IMR-90 (cell line): ENCODE measurements around the gene OLFML1. TPM values are rescaled to one million over a fixed set of nuclear protein-coding genes. Genes with fewer than 3 reads are reported as not detected.

ENCODE experiments used
- ATAC-seq: fragments of 200-7000 bp; cut with Tn5 transposase; 2 replicates; pipeline ENCODE4 v1.9.1; 2020; ENCODE audit warnings: low read depth, mild to moderate bottlenecking, moderate library complexity
- BruUV-seq: library from RNA; stranded (reverse); fragments of 400-500 nt; replicated peaks from 2 replicates; lab custom pipeline; 2021; lab: Mats Ljungman, UMichigan
- CTCF ChIA-PET: fragments of 300-600 bp; formaldehyde crosslinking; extraction: SDS; loops from one replicate; lab custom pipeline; 2021; ENCODE audit warnings: antibody characterized with exemption; lab: Yijun Ruan, JAX
- POLR2A ChIA-PET: fragments of 300-600 bp; sonication (Branson Sonifier 250); formaldehyde crosslinking; loops from one replicate; lab custom pipeline; 2022; ENCODE audit warnings: antibody characterized with exemption; ENCODE audit not compliant: unreplicated experiment; lab: Charles Lee
- DNase-seq: peaks from one replicate; pipeline ENCODE4 v3.0.0; 2013
- H2AFZ ChIP-seq: replicated peaks from 2 replicates; pipeline ENCODE3; 2013; ENCODE audit warnings: low read length, mild to moderate bottlenecking; ENCODE audit not compliant: poor library complexity
- H2AK5ac ChIP-seq: 2 replicates; pipeline ENCODE4 v1.6.1; 2013; ENCODE audit warnings: low read depth, low read length, inconsistent platforms
- H2AK9ac ChIP-seq: replicated peaks from 2 replicates; pipeline ENCODE3; 2013; ENCODE audit warnings: mild to moderate bottlenecking, low read depth, low read length, moderate library complexity; ENCODE audit not compliant: poor library complexity
- H2BK120ac ChIP-seq: 2 replicates; pipeline ENCODE4 v1.6.1; 2013; ENCODE audit warnings: low read depth, low read length, inconsistent platforms
- H2BK15ac ChIP-seq: 3 replicates; pipeline ENCODE4 v1.6.1; 2013; ENCODE audit warnings: low read depth, low read length, inconsistent platforms
- H2BK20ac ChIP-seq: 2 replicates; pipeline ENCODE4 v1.6.1; 2013; ENCODE audit warnings: low read depth, mild to moderate bottlenecking, inconsistent platforms, low read length, moderate library complexity
- H2BK5ac ChIP-seq: 2 replicates; pipeline ENCODE4 v1.6.1; 2013; ENCODE audit warnings: mild to moderate bottlenecking, low read depth, low read length, inconsistent platforms; ENCODE audit not compliant: poor library complexity, severe bottlenecking
- H3K14ac ChIP-seq: replicated peaks from 2 replicates; pipeline ENCODE4 v1.6.1; 2013; ENCODE audit warnings: low read depth, low read length, inconsistent platforms
- H3K18ac ChIP-seq: 2 replicates; pipeline ENCODE4 v1.6.1; 2013; ENCODE audit warnings: low read depth, low read length, control low read depth
- H3K23ac ChIP-seq: 2 replicates; pipeline ENCODE4 v1.6.1; 2013; ENCODE audit warnings: low read depth, low read length, inconsistent platforms
- H3K27ac ChIP-seq: 2 replicates; pipeline ENCODE4 v1.5.1; 2013; ENCODE audit warnings: mild to moderate bottlenecking, control low read depth, low read length; ENCODE audit not compliant: insufficient read depth
- H3K27me3 ChIP-seq: 2 replicates; pipeline ENCODE4 v1.6.1; 2013; ENCODE audit warnings: low read length; ENCODE audit not compliant: control insufficient read depth, insufficient read depth
- H3K36me3 ChIP-seq: 2 replicates; pipeline ENCODE4 v1.6.1; 2013; ENCODE audit warnings: low read length, mixed read lengths; ENCODE audit not compliant: control insufficient read depth, insufficient read depth
- H3K4ac ChIP-seq: 2 replicates; pipeline ENCODE4 v1.6.1; 2013; ENCODE audit warnings: low read depth, low read length, inconsistent platforms
- H3K4me1 ChIP-seq: 2 replicates; pipeline ENCODE4 v1.6.1; 2013; ENCODE audit warnings: low read length, mixed read lengths; ENCODE audit not compliant: control insufficient read depth, insufficient read depth
- H3K4me2 ChIP-seq: 2 replicates; pipeline ENCODE4 v1.6.1; 2013; ENCODE audit warnings: low read depth, mild to moderate bottlenecking, control low read depth, low read length, moderate library complexity
- H3K4me3 ChIP-seq: 2 replicates; pipeline ENCODE4 v1.5.1; 2013; ENCODE audit warnings: low read depth, mild to moderate bottlenecking, control low read depth, low read length, moderate library complexity; ENCODE audit not compliant: insufficient read depth
- H3K56ac ChIP-seq: 2 replicates; pipeline ENCODE4 v1.6.1; 2013; ENCODE audit warnings: low read length, inconsistent platforms; ENCODE audit not compliant: insufficient read depth; ENCODE audit errors: extremely low read depth
- H3K79me1 ChIP-seq, 2 experiments: 2 replicates each; pipeline ENCODE4 v1.6.1; 2013; ENCODE audit warnings: low read length in 2 of 2, inconsistent platforms in 1 of 2, low read depth in 1 of 2
- H3K9ac ChIP-seq: 2 replicates; pipeline ENCODE4 v1.6.1; 2013; ENCODE audit warnings: low read depth, low read length, control low read depth
- H3K9me1 ChIP-seq: 2 replicates; pipeline ENCODE4 v1.6.1; 2013; ENCODE audit warnings: low read length, inconsistent platforms; ENCODE audit not compliant: insufficient read depth
- H3K9me3 ChIP-seq: 2 replicates; pipeline ENCODE4 v1.6.1; 2013; ENCODE audit warnings: low read length; ENCODE audit not compliant: control insufficient read depth, insufficient read depth
- H4K20me1 ChIP-seq: 2 replicates; pipeline ENCODE4 v1.6.1; 2013; ENCODE audit warnings: low read length, inconsistent platforms; ENCODE audit not compliant: insufficient read depth
- H4K5ac ChIP-seq: 2 replicates; pipeline ENCODE4 v1.6.1; 2013; ENCODE audit warnings: mild to moderate bottlenecking, low read depth, low read length, control low read depth
- H4K8ac ChIP-seq, 2 experiments: 2 replicates each; pipeline ENCODE4 v1.6.1; 2013; ENCODE audit warnings: low read depth in 2 of 2, low read length in 2 of 2, control low read depth in 1 of 2, inconsistent platforms in 1 of 2
- H4K91ac ChIP-seq: 2 replicates; pipeline ENCODE4 v1.6.1; 2013; ENCODE audit warnings: low read depth, low read length, inconsistent platforms; ENCODE audit not compliant: insufficient read depth
- CEBPB ChIP-seq: IDR thresholded peaks from 2 replicates; pipeline ENCODE4 v1.6.1; 2012; ENCODE audit warnings: low read depth, low read length, improper control_type of control experiment
- NFE2L2 ChIP-seq: fragments of 150-350 bp; IDR thresholded peaks from 2 replicates; pipeline ENCODE4 v1.6.1; 2016; ENCODE audit warnings: low read depth, mild to moderate bottlenecking, low read length
- WGBS, 2 experiments: methylation state at CpG; one replicate each; pipeline versions ENCODE4 v1.1.5 to v1.1.7; 2013; ENCODE audit warnings: missing lambda C conversion rate in 2 of 2; ENCODE audit not compliant: insufficient read length in 1 of 2; ENCODE audit errors: extremely low coverage in 2 of 2; 5-methylcytosine and 5-hydroxymethylcytosine counted together
- dilution Hi-C: fragments of 300-500 bp; cut with HindIII; formaldehyde crosslinking; loops from one replicate; pipeline ENCODE4 v1.14.3; 2018; ENCODE audit warnings: low sequenced_read_pairs; ENCODE audit not compliant: unreplicated experiment
- in situ Hi-C: fragments of 300-500 bp; cut with MboI; formaldehyde crosslinking; loops from 3 replicates; pipeline ENCODE4 v1.14.3; 2019; ENCODE audit warnings: low sequenced_read_pairs, inconsistent platforms, mixed read lengths
- intact Hi-C: fragments of 100-400 bp; cut with micrococcal nuclease; formaldehyde crosslinking; loops from 2 replicates; pipeline ENCODE4 v1.10.0; 2022
- polyA plus RNA-seq, 3 experiments: library from polyadenylated mRNA; depleted of rRNA; stranded (reverse); fragments of >200 nt; gene quantifications; 2 replicates each; pipeline ENCODE4 v1.2.3, GENCODE V29; 2012; ENCODE audit warnings: low replicate concordance in 1 of 3
- total RNA-seq: library from RNA; depleted of rRNA; stranded (reverse); fragments of >200 nt; gene quantifications from 2 replicates; pipeline ENCODE4 v1.2.3, GENCODE V29; 2012

The OLFML1 gene
- total and polyA plus RNA-seq, 2 of the 4 experiments (the other 2 are of a cell fraction), result 0.10 to 0.18 TPM

GRCh38 chr11:7522121-7522520 lies 36.8 kb downstream of the OLFML1 start:
- DNase-seq, result no peak
- WGBS, 2 experiments, result 64% methylated on average over 2 of the region's 4 CpGs; no CpG with 5 or more reads in 1 of the 2 experiments
- Histone ChIP-seq H3K56ac (no peak overlapping the region), H2BK5ac (no peak overlapping the region), H3K4me2 (no peak overlapping the region), H4K20me1 (no peaks in the 10 kb centered on the region), H2AK5ac (no peak overlapping the region), H3K18ac (no peak overlapping the region), H3K4ac (no peak overlapping the region), H2BK20ac (no peak overlapping the region), H2AK9ac (no peak overlapping the region), H4K91ac (no peak overlapping the region), H3K9me1 (no peaks in the 10 kb centered on the region; the same call in 1 of the 2 replicates), H4K5ac (no peak overlapping the region), H3K14ac (no peak overlapping the region), H3K9me3 (no peaks in the 10 kb centered on the region), H3K23ac (no peak overlapping the region), H3K79me1 (no peaks in the 10 kb centered on the region), H2BK120ac (no peak overlapping the region), H3K27ac (no peak overlapping the region), H3K9ac (no peak overlapping the region), H4K8ac (no peak overlapping the region), H3K4me1 (no peaks in the 10 kb centered on the region), H2AFZ (no peak overlapping the region), H3K36me3 (no peaks in the 10 kb centered on the region), H3K4me3 (no peak overlapping the region), H2BK15ac (no peak overlapping the region), H3K27me3 (peaks cover 11% of the 10 kb centered on the region)
- CTCF ChIA-PET, result no interaction called here
- ATAC-seq, result no peak
- no TSS peak for BruUV-seq
- dilution Hi-C loops, result no loop called here
- POLR2A ChIA-PET, result no interaction called here
- in situ Hi-C loops, result no loop called here
- intact Hi-C loops, result no loop called here
- TF ChIP-seq CEBPB (no peak), NFE2L2 (no peak)
